Panc1 (cell line): ENCODE data around the gene DBR1.

ENCODE experiments used
- CTCF ChIP-seq: fragments of 450-650 bp; IDR thresholded peaks from 2 replicates; pipeline ENCODE4 v1.5.1; 2017; ENCODE audit warnings: mild to moderate bottlenecking
- POLR2AphosphoS5 ChIP-seq: IDR thresholded peaks from 2 replicates; pipeline ENCODE4 v1.6.1; 2012; ENCODE audit warnings: mild to moderate bottlenecking, low read depth, low read length, moderate library complexity
- REST ChIP-seq, 2 experiments: IDR thresholded peaks; 2 replicates each; pipeline ENCODE4 v1.6.1; 2011 to 2012; ENCODE audit warnings: low read depth in 2 of 2, control low read depth in 1 of 2, low read length in 1 of 2, mild to moderate bottlenecking in 1 of 2, moderate library complexity in 1 of 2; ENCODE audit not compliant: insufficient read depth in 1 of 2
- SIN3A ChIP-seq: IDR thresholded peaks from 2 replicates; pipeline ENCODE4 v1.6.1; 2012; ENCODE audit warnings: low read depth, mild to moderate bottlenecking, low read length, moderate library complexity, borderline replicate concordance; ENCODE audit not compliant: insufficient read depth
- TCF7L2 ChIP-seq: IDR thresholded peaks from 2 replicates; pipeline ENCODE4 v1.6.1; 2011; ENCODE audit warnings: mild to moderate bottlenecking, low read depth, low read length, inconsistent platforms

GRCh38 chr3:138180375-138181029 is 5.8 kb upstream of the DBR1 start:
- TF ChIP-seq CTCF (peak; percentile 76; the same call in 1 of the 2 replicates), POLR2AphosphoS5 (no peak), REST (IDR thresholded peaks at IDR 0.05; ENCODE audit: insufficient read depth in 1 of 2, low read depth in 2 of 2, low read length in 1 of 2) (no peak), SIN3A (no peak), TCF7L2 (no peak)
